Mucosa of descending colon (tissue), 3 donors: Measurements from ENCODE around the gene SLC5A6. TPM values are rescaled to one million over a fixed set of nuclear protein-coding genes. Genes with fewer than 3 reads are reported as not detected.
"Not testable (repeated sequence)": the region's sequence is repeated elsewhere in the genome, so short reads cannot be mapped to it uniquely, and the experiment has no call there.

Experiments
- ATAC-seq: fragments of 200-7000 bp; cut with Tn5 transposase; one replicate; pipeline ENCODE4 v1.9.1; 2020; ENCODE audit warnings: mild to moderate bottlenecking, moderate library complexity
- DNase-seq, 3 donors: peaks; one replicate each; pipeline ENCODE4 v3.0.0-alpha.2; 2020
- H3K36me3 ChIP-seq: fragments of 200-600 bp; one replicate; pipeline ENCODE4 v1.8.0; 2021; ENCODE audit warnings: low read depth, mild to moderate bottlenecking
- H3K4me1 ChIP-seq: fragments of 200-600 bp; one replicate; pipeline ENCODE4 v1.8.0; 2021; ENCODE audit warnings: low read depth, mild to moderate bottlenecking
- H3K4me3 ChIP-seq: fragments of 200-600 bp; one replicate; pipeline ENCODE4 v1.8.0; 2021; ENCODE audit warnings: mild to moderate bottlenecking
- H3K9me3 ChIP-seq: fragments of 200-600 bp; one replicate; pipeline ENCODE4 v1.8.0; 2021; ENCODE audit warnings: mild to moderate bottlenecking
- CTCF ChIP-seq: fragments of 200-600 bp; IDR thresholded peaks from one replicate; pipeline ENCODE4 v1.8.0; 2022; ENCODE audit warnings: antibody characterized with exemption, mild to moderate bottlenecking
- intact Hi-C, 2 donors: fragments of 100-400 bp; cut with DNase I in 1 of 2; cut with micrococcal nuclease in 1 of 2; formaldehyde crosslinking; loops; one replicate each; pipeline versions ENCODE4 v1.11.0 to v1.11.1; 2022; cut with DNase I, micrococcal nuclease
- total RNA-seq, 3 donors: library from RNA; stranded (reverse); fragmentation: NEBNext Ultra II Directional in 2 of 3; extraction: Animal tissue kit (Norgen Biotek cat#: 25700) in 2 of 3; gene quantifications; one replicate each; pipeline versions ENCODE4 v1.2.1 to v1.2.4, GENCODE V29; 2021 to 2023
- donor health status: DM: no; HTN: no; CAD: no; lungs with moderate emphysema.
- donor health status: DM: no; HTN: no; CAD: no.
- donor health status: DM: no; HTN: yes; CAD: no.

Gene SLC5A6
- total RNA-seq, 3 donors from 2014 or later = 27.7 to 34.8 (median 30.0) TPM

DNA sequence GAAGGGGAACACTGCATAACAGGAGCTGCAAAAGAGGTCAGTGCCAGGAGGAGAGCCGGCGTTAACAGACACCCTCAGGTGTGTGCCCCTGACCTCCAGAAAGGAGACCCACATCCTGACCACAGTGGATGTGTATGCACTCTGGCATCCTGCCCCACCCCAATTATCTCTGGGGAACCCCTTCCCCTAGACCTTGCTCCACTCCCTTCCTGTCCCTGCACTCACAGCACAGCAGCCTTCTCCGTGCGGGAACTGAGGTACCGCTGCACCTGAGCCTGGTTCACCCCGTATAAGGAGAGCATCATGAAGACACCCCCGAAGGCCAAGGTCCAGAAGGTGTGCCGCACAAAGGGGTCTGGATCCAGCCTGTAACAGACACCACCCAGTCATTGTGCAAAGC is 7.5 kb downstream of the SLC5A6 start:
- DNase-seq (no peak), ATAC-seq (no peak)
- no peaks in the 10 kb centered on the region for H3K9me3 ChIP-seq
- TF ChIP-seq CTCF = no peak
- intact Hi-C loops = loop anchor here in 1 of 2 donors (10.0 kb wide), 1 partner anchor 110 kb away; no protein-coding TSS in a partner anchor
- peaks cover 2% of the 10 kb centered on the region for H3K4me1 ChIP-seq
- H3K36me3 ChIP-seq = no peaks in the 10 kb centered on the region
- H3K4me3 ChIP-seq = no peak overlapping the region

DNA sequence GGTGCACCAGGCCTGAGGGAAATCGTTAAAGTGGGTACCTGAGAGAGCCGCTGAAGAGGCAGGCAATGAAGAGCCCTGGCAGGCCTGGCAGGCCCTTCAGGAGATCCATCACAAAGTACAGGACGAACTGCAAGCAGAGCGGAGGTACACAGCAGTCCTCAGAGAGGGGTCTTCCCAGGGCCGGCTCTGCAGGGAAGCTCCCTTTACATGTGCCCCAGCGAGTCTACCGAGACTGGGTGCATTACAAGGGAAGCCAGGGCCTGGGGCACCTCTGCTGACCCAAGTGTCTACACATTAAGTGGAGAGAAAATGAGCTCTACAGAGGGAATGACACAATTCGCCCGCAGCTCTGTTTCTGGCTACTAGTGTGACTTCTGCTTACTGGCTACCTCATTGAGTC is 8.3 kb downstream of the SLC5A6 start:
- Histone ChIP-seq H3K4me1 (no peaks in the 10 kb centered on the region), H3K4me3 (no peak overlapping the region), H3K9me3 (no peaks in the 10 kb centered on the region), H3K36me3 (no peaks in the 10 kb centered on the region)
- DNase-seq (no peak), ATAC-seq (no peak)
- intact Hi-C loops = loop anchor here in 1 of 2 donors (10.0 kb wide), 1 partner anchor 109 kb away; no protein-coding TSS in a partner anchor
- TF ChIP-seq CTCF = no peak

DNA sequence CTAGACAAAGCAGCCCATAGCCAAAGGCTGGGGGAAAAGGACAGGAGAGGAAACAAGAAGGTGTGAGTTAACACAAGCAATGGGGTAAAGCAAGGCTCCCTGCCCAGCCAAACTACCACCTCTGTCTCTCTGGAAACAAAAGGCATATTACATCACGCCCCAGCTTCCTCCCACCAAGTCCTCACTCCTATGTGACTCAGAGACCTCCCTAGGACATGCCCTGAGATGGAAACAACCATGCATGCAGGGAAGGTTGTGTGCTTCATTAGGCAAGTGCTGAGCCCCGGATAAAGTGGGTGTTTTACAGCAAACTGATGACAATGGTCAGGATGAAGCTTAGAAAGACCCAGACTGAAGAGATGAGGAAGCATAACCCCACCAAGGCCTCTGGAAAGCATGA is 9.2 kb downstream of the SLC5A6 start:
- ATAC-seq (no peak), DNase-seq (no peak)
- Histone ChIP-seq H3K4me3 (no peak overlapping the region), H3K36me3 (no peaks in the 10 kb centered on the region), H3K9me3 (no peaks in the 10 kb centered on the region), H3K4me1 (no peaks in the 10 kb centered on the region)
- intact Hi-C loops = loop anchor here in 1 of 2 donors (10.0 kb wide), 1 partner anchor 108 kb away; no protein-coding TSS in a partner anchor
- no peak for TF ChIP-seq CTCF

GRCh38 chr2:27201675-27202074 is 10.4 kb downstream of the SLC5A6 start:
- Histone ChIP-seq H3K9me3 (no peaks in the 10 kb centered on the region), H3K4me3 (no peak overlapping the region), H3K36me3 (no peaks in the 10 kb centered on the region), H3K4me1 (no peaks in the 10 kb centered on the region)
- intact Hi-C loops = loop anchor here in 1 of 2 donors (10.0 kb wide), 1 partner anchor 107 kb away; no protein-coding TSS in a partner anchor
- TF ChIP-seq CTCF = no peak
- DNase-seq = no peak
- ATAC-seq = no peak

DNA sequence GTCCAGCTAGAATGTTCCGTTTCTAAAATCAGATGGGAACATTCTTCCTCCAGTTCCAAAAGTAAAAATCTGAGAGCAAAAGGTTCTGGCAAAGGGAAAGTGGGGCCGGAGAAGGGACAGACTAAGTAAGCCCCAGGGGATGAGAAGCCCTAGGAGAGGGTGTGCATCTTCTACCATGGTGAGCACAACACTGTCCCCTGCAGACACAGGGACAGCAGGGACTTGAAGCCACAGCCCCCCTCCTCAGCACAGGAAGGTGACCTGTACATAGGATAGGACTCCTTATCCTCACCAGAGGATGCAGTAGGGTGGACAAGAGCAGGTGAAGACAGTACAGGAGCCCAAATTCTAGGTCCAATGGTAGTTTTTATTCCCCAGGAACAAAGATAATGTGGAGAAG is 12.8 kb downstream of the SLC5A6 start:
- Histone ChIP-seq H3K4me3 (no peak overlapping the region), H3K4me1 (peaks cover 6% of the 10 kb centered on the region), H3K9me3 (no peaks in the 10 kb centered on the region), H3K36me3 (no peaks in the 10 kb centered on the region)
- intact Hi-C loops = no loop called here
- DNase-seq (no peak), ATAC-seq (no peak)
- TF ChIP-seq CTCF = no peak

DNA sequence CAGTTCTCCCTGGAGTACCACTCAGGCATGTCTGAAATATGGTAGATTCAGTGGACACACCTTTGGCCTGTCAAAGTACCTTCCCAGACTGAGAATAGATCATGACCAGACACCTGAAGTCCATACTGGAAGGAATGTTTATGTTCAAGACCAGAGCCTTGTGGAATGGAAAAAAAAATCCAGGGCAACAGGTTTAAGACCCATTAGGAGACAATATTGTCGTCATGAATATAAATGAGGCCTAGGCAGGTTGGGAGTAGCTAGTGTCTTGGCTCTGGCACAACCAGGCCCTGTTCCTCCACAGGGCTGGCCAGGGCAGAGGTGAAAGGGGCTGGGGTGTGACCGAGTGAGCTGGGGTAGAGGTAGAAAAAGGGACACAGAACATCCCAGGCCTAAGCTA is 13.4 kb downstream of the SLC5A6 start:
- intact Hi-C loops = no loop called here
- Histone ChIP-seq H3K4me1 (peaks cover 6% of the 10 kb centered on the region), H3K9me3 (no peaks in the 10 kb centered on the region), H3K4me3 (no peak overlapping the region), H3K36me3 (no peaks in the 10 kb centered on the region)
- DNase-seq = no peak
- no peak for ATAC-seq
- no peak for TF ChIP-seq CTCF

DNA sequence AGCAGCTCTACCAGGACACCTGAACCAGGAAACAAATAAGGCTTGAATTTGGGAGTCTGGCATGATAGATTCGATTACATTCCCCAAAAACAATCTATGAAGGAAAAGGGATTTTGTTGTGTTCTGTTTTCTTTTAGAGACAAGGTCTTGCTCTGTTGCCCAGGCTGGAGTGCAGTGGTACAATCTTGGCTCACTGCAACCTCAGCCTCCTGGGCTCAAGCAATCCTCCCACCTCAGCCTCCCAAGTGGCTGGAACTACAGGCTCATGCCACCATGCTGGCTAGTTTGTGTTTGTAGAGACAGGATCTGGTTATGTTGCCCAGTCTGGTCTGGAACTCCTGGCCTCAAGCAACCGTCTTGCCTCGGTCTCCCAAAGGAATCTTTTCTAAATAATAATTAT is 14.0 kb downstream of the SLC5A6 start:
- H3K9me3 ChIP-seq, H3K4me1 ChIP-seq, ATAC-seq, intact Hi-C loops, H3K36me3 ChIP-seq, DNase-seq, H3K4me3 ChIP-seq: not testable (repeated sequence)

- DNase-seq, H3K4me1 ChIP-seq, H3K4me3 ChIP-seq, H3K9me3 ChIP-seq, intact Hi-C loops, H3K36me3 ChIP-seq, ATAC-seq: not testable (repeated sequence)
Observed at GRCh38 chr2:27195799-27196198, 16.3 kb downstream of the SLC5A6 start.
